NCI-H2029 treated with DMSO at 0.1 percent for 48 hours (cell line): ENCODE results near the gene SIGLEC9.

Source experiments
- DNase-seq: peaks from one replicate; lab custom pipeline; 2025; lab: John Stamatoyannopoulos, UW

Gene SIGLEC9

GRCh38 chr19:51145916-51146493 lies 21.3 kb downstream of the SIGLEC9 start:
- DNase-seq, result no peak

GRCh38 chr19:51146751-51147150 lies 22.0 kb downstream of the SIGLEC9 start:
- DNase-seq, result no peak

- DNase-seq, result no peak
Observed at GRCh38 chr19:51147663-51148062, 23.0 kb downstream of the SIGLEC9 start.

- DNase-seq, result no peak
Observed at GRCh38 chr19:51148580-51148979, 23.9 kb downstream of the SIGLEC9 start.

- no peak for DNase-seq
Observed at GRCh38 chr19:51150627-51151026, 25.9 kb downstream of the SIGLEC9 start.

GRCh38 chr19:51156710-51157109 lies 32.0 kb downstream of the SIGLEC9 start:
- no peak for DNase-seq

- no peak for DNase-seq
Observed at GRCh38 chr19:51157265-51157664, 32.6 kb downstream of the SIGLEC9 start.

- peak; percentile 4 for DNase-seq
Observed at GRCh38 chr19:51158474-51159129, 33.9 kb downstream of the SIGLEC9 start.

GRCh38 chr19:51159656-51160055 lies 35.0 kb downstream of the SIGLEC9 start:
- no peak for DNase-seq

- no peak for DNase-seq
Observed at GRCh38 chr19:51161266-51161665, 36.6 kb downstream of the SIGLEC9 start.

- no peak for DNase-seq
Observed at GRCh38 chr19:51161867-51162496, 37.3 kb downstream of the SIGLEC9 start.

- no peak for DNase-seq
Observed at GRCh38 chr19:51163257-51163656, 38.6 kb downstream of the SIGLEC9 start.

GRCh38 chr19:51164215-51164614 lies 39.5 kb downstream of the SIGLEC9 start:
- no peak for DNase-seq

GRCh38 chr19:51166846-51167490 lies 42.3 kb downstream of the SIGLEC9 start:
- DNase-seq, result no peak

- DNase-seq, result no peak
Observed at GRCh38 chr19:51168564-51169282, 44.0 kb downstream of the SIGLEC9 start.

- peak; percentile 35 for DNase-seq
Observed at GRCh38 chr19:51169283-51169918, 44.7 kb downstream of the SIGLEC9 start.

GRCh38 chr19:51172223-51172622 lies 47.5 kb downstream of the SIGLEC9 start:
- DNase-seq, result no peak

- no peak for DNase-seq
Observed at GRCh38 chr19:51173681-51174080, 49.0 kb downstream of the SIGLEC9 start.

GRCh38 chr19:51179256-51179655 lies 54.5 kb downstream of the SIGLEC9 start:
- DNase-seq, result no peak
